ENCODE measurements around the gene CCDC197.
A peak's percentile ranks its signal among the peaks of the same experiment; 100 is the strongest.

Gene CCDC197

GRCh38 chr14:93977790-93978581 is 19.1 kb upstream of the CCDC197 start:
- Histone ChIP-seq H3K27me3 (ENCODE audit: low read depth) (no peaks in the 10 kb centered on the region), H3K4me1 (peaks cover 8% of the 10 kb centered on the region), H3K4me3 (no peak overlapping the region), H3K9me3 (no peaks in the 10 kb centered on the region), H3K36me3 (replicated peaks) (no peaks in the 10 kb centered on the region)
- in situ Hi-C loops (cut with MboI; ENCODE audit: low sequenced_read_pairs) = no loop called here
- no peak for DNase-seq (ENCODE audit: low spot score in 2 of 2)

- Histone ChIP-seq H3K36me3 (replicated peaks) (no peaks in the 10 kb centered on the region), H3K4me1 (peaks cover 8% of the 10 kb centered on the region), H3K4me3 (no peak overlapping the region), H3K27me3 (ENCODE audit: low read depth) (no peaks in the 10 kb centered on the region), H3K9me3 (no peaks in the 10 kb centered on the region)
- no peak for DNase-seq (ENCODE audit: low spot score in 2 of 2)
- in situ Hi-C loops (cut with MboI; ENCODE audit: low sequenced_read_pairs) = no loop called here
These were observed 18.4 kb upstream of the CCDC197 start for GRCh38 chr14:93978735-93979134.

- no peaks in the 10 kb centered on the region for H3K36me3 ChIP-seq (replicated peaks)
- no peak overlapping the region for H3K4me3 ChIP-seq
- no peak for DNase-seq (ENCODE audit: low spot score in 2 of 2)
- H3K27me3 ChIP-seq (ENCODE audit: low read depth) = no peaks in the 10 kb centered on the region
- H3K9me3 ChIP-seq = no peaks in the 10 kb centered on the region
- in situ Hi-C loops (cut with MboI; ENCODE audit: low sequenced_read_pairs) = no loop called here
- peaks cover 11% of the 10 kb centered on the region for H3K4me1 ChIP-seq
These were observed 16.5 kb upstream of the CCDC197 start for GRCh38 chr14:93980456-93981201.

GRCh38 chr14:93981316-93982229 is 15.5 kb upstream of the CCDC197 start:
- peaks cover 5% of the 10 kb centered on the region for H3K4me1 ChIP-seq
- in situ Hi-C loops (cut with MboI; ENCODE audit: low sequenced_read_pairs) = no loop called here
- no peaks in the 10 kb centered on the region for H3K9me3 ChIP-seq
- H3K27me3 ChIP-seq (ENCODE audit: low read depth) = no peaks in the 10 kb centered on the region
- DNase-seq (ENCODE audit: low spot score in 2 of 2) = no peak
- no peaks in the 10 kb centered on the region for H3K36me3 ChIP-seq (replicated peaks)
- H3K4me3 ChIP-seq = no peak overlapping the region

GRCh38 chr14:93982230-93983007 is 14.7 kb upstream of the CCDC197 start:
- in situ Hi-C loops (cut with MboI; ENCODE audit: low sequenced_read_pairs) = no loop called here
- H3K4me1 ChIP-seq = peaks cover 5% of the 10 kb centered on the region

GRCh38 chr14:93984070-93984469 is 13.0 kb upstream of the CCDC197 start:
- Histone ChIP-seq H3K4me1 (peaks cover 5% of the 10 kb centered on the region), H3K9me3 (no peaks in the 10 kb centered on the region), H3K36me3 (replicated peaks) (no peaks in the 10 kb centered on the region), H3K4me3 (no peak overlapping the region), H3K27me3 (ENCODE audit: low read depth) (no peaks in the 10 kb centered on the region)
- in situ Hi-C loops (cut with MboI; ENCODE audit: low sequenced_read_pairs) = no loop called here
- no peak for DNase-seq (ENCODE audit: low spot score in 2 of 2)

More at GRCh38 chr14:93982230-93983007, 14.7 kb upstream of the CCDC197 start:
- Histone ChIP-seq H3K4me3 (no peak overlapping the region), H3K27me3 (ENCODE audit: low read depth) (no peaks in the 10 kb centered on the region), H3K9me3 (no peaks in the 10 kb centered on the region), H3K36me3 (replicated peaks) (no peaks in the 10 kb centered on the region)
- DNase-seq (ENCODE audit: low spot score in 2 of 2) = no peak

- Histone ChIP-seq H3K9me3 (no peaks in the 10 kb centered on the region), H3K36me3 (replicated peaks) (no peaks in the 10 kb centered on the region), H3K4me1 (peaks cover 5% of the 10 kb centered on the region), H3K27me3 (ENCODE audit: low read depth) (no peaks in the 10 kb centered on the region), H3K4me3 (no peak overlapping the region)
- in situ Hi-C loops (cut with MboI; ENCODE audit: low sequenced_read_pairs) = no loop called here
- DNase-seq (ENCODE audit: low spot score in 2 of 2) = peak; percentile 31 to 70
These were observed 12.1 kb upstream of the CCDC197 start for GRCh38 chr14:93984987-93985410.

GRCh38 chr14:93986955-93987354 is 10.1 kb upstream of the CCDC197 start:
- Histone ChIP-seq H3K9me3 (no peaks in the 10 kb centered on the region), H3K4me3 (no peak overlapping the region), H3K36me3 (replicated peaks) (no peaks in the 10 kb centered on the region), H3K4me1 (peaks cover 5% of the 10 kb centered on the region), H3K27me3 (ENCODE audit: low read depth) (no peaks in the 10 kb centered on the region)
- DNase-seq (ENCODE audit: low spot score in 2 of 2) = no peak
- in situ Hi-C loops (cut with MboI; ENCODE audit: low sequenced_read_pairs) = no loop called here

GRCh38 chr14:93987376-93987775 is 9.7 kb upstream of the CCDC197 start:
- H3K9me3 ChIP-seq = no peaks in the 10 kb centered on the region
- peaks cover 5% of the 10 kb centered on the region for H3K4me1 ChIP-seq
- in situ Hi-C loops (cut with MboI; ENCODE audit: low sequenced_read_pairs) = no loop called here
- H3K27me3 ChIP-seq (ENCODE audit: low read depth) = no peaks in the 10 kb centered on the region
- no peak for DNase-seq (ENCODE audit: low spot score in 2 of 2)
- no peak overlapping the region for H3K4me3 ChIP-seq
- H3K36me3 ChIP-seq (replicated peaks) = no peaks in the 10 kb centered on the region

GRCh38 chr14:93987815-93988476 is 9.2 kb upstream of the CCDC197 start:
- no peaks in the 10 kb centered on the region for H3K27me3 ChIP-seq (ENCODE audit: low read depth)
- peaks cover 5% of the 10 kb centered on the region for H3K4me1 ChIP-seq
- peak in 1 of 2 experiments; percentile 18 for DNase-seq (ENCODE audit: low spot score in 2 of 2)
- H3K36me3 ChIP-seq (replicated peaks) = no peaks in the 10 kb centered on the region
- no peak overlapping the region for H3K4me3 ChIP-seq
- no peaks in the 10 kb centered on the region for H3K9me3 ChIP-seq
- in situ Hi-C loops (cut with MboI; ENCODE audit: low sequenced_read_pairs) = no loop called here

- Histone ChIP-seq H3K36me3 (replicated peaks) (no peaks in the 10 kb centered on the region), H3K9me3 (no peaks in the 10 kb centered on the region), H3K4me3 (no peak overlapping the region), H3K27me3 (ENCODE audit: low read depth) (no peaks in the 10 kb centered on the region), H3K4me1 (peaks cover 5% of the 10 kb centered on the region)
- DNase-seq (ENCODE audit: low spot score in 2 of 2) = no peak
- in situ Hi-C loops (cut with MboI; ENCODE audit: low sequenced_read_pairs) = no loop called here
These were observed 7.2 kb upstream of the CCDC197 start for GRCh38 chr14:93989939-93990338.

- H3K36me3 ChIP-seq (replicated peaks) = no peaks in the 10 kb centered on the region
- H3K4me1 ChIP-seq = no peaks in the 10 kb centered on the region
- in situ Hi-C loops (cut with MboI; ENCODE audit: low sequenced_read_pairs) = no loop called here
These were observed 5.9 kb upstream of the CCDC197 start for GRCh38 chr14:93991212-93991611.

More at GRCh38 chr14:93991212-93991611, 5.9 kb upstream of the CCDC197 start:
- H3K27me3 ChIP-seq (ENCODE audit: low read depth) = no peaks in the 10 kb centered on the region
- no peak overlapping the region for H3K4me3 ChIP-seq
- DNase-seq (ENCODE audit: low spot score in 2 of 2) = no peak
- no peaks in the 10 kb centered on the region for H3K9me3 ChIP-seq

Data from HAP-1 (cell line).